Transverse colon (tissue), 4 donors: Measurements from ENCODE around the gene FAM89B. TPM values are rescaled to one million over a fixed set of nuclear protein-coding genes. Genes with fewer than 3 reads are reported as not detected.
A peak's percentile ranks its signal among the peaks of the same experiment; 100 is the strongest.

Experiments used
- DNase-seq: peaks from one replicate; pipeline ENCODE4 v3.0.0-alpha.2; 2019
- H3K27ac ChIP-seq, 4 donors: fragments of 200-600 bp; sonication (generic); 2 replicates each; pipeline ENCODE4 v1.5.1; 2016 to 2018; ENCODE audit warnings: inconsistent platforms in 4 of 4
- H3K27me3 ChIP-seq: fragments of 200-600 bp; sonication (generic); 2 replicates; pipeline ENCODE4 v1.5.1; 2017; ENCODE audit warnings: inconsistent platforms
- H3K36me3 ChIP-seq, 4 donors: fragments of 200-600 bp; sonication (generic); 2 replicates each; pipeline ENCODE4 v1.5.1; 2017 to 2019; ENCODE audit warnings: inconsistent platforms in 4 of 4
- H3K4me1 ChIP-seq, 4 donors: fragments of 200-600 bp; sonication (generic); 2 replicates each; pipeline ENCODE4 v1.5.1; 2017 to 2020; ENCODE audit warnings: inconsistent platforms in 4 of 4
- H3K4me3 ChIP-seq, 4 donors: fragments of 200-600 bp; sonication (generic); 1 replicate in 1 of 4; 2 replicates in 3 of 4; pipeline versions ENCODE4 v1.5.1 to v1.6.1; 2017 to 2019; ENCODE audit warnings: inconsistent platforms in 4 of 4
- H3K9me3 ChIP-seq, 2 donors: fragments of 200-600 bp; sonication (generic); 2 replicates each; pipeline ENCODE4 v1.5.1; 2017 to 2019; ENCODE audit warnings: inconsistent platforms in 2 of 2
- CTCF ChIP-seq, 5 experiments: fragments of 200-600 bp in 3 of 5; fragments of 450-650 bp in 2 of 5; sonication (generic) in 3 of 5; IDR thresholded peaks; 1 replicate in 2 of 5; 2 replicates in 3 of 5; pipeline ENCODE4 v1.5.1; 2016 to 2017; ENCODE audit warnings: antibody characterized with exemption in 5 of 5, inconsistent platforms in 3 of 5, mild to moderate bottlenecking in 2 of 5, moderate library complexity in 1 of 5
- EP300 ChIP-seq: sonication (generic); formaldehyde crosslinking; IDR thresholded peaks from one replicate; pipeline ENCODE4 v1.6.1; 2017; ENCODE audit warnings: antibody characterized with exemption, low read depth
- POLR2A ChIP-seq: fragments of 450-650 bp; IDR thresholded peaks from one replicate; pipeline ENCODE4 v1.6.1; 2016; ENCODE audit warnings: antibody characterized with exemption, mild to moderate bottlenecking, moderate library complexity
- POLR2AphosphoS5 ChIP-seq, 3 donors: sonication (generic); formaldehyde crosslinking; IDR thresholded peaks; one replicate each; pipeline ENCODE4 v1.6.1; 2016; ENCODE audit warnings: antibody characterized with exemption in 3 of 3
- WGBS, 2 donors: methylation state at CpG; one replicate each; pipeline ENCODE4 v1.1.5; 2018; ENCODE audit warnings: low coverage in 1 of 2; 5-methylcytosine and 5-hydroxymethylcytosine counted together
- in situ Hi-C, 4 donors: fragments of 200-750 bp; cut with MboI; loops; one replicate each; pipeline versions ENCODE4 v1.15.0 to v1.15.1; 2017; ENCODE audit warnings: low sequenced_read_pairs in 3 of 4, low pct_ligation_motif_present in 1 of 4, low pct_unique_long_range_greater_than_20kb in 1 of 4
- intact Hi-C: fragments of 100-400 bp; cut with DNase I; formaldehyde crosslinking; loops from one replicate; pipeline ENCODE4 v1.15.1; 2023; ENCODE audit warnings: low total_unique reads
- total RNA-seq, 4 donors: library from RNA; depleted of rRNA; stranded (reverse); fragments of >200 nt; gene quantifications; one replicate each; pipeline ENCODE4 v1.1.0, GENCODE V29; 2016

The FAM89B gene
- total RNA-seq, 4 donors from 2014 or later = 25.2 to 254 (median 51.6) TPM

- Histone ChIP-seq H3K27me3 (no peaks in the 10 kb centered on the region), H3K36me3 (peaks cover 0 to 20% (median 5%) of the 10 kb centered on the region in 4 donors), H3K4me3 (peak within 1 kb of the TSS; percentile 89 to 100 (median 98)), H3K9me3 (no peaks in the 10 kb centered on the region), H3K4me1 (peaks cover 27 to 56% (median 41%) of the 10 kb centered on the region in 4 donors), H3K27ac (peak within 1 kb of the TSS; percentile 97 to 99 (median 98))
- peak; percentile 100 for DNase-seq
- WGBS, 2 donors = 1% methylated on average over 43 of the region's 55 CpGs; no CpG with 5 or more reads in 1 of the 2 donors
- in situ Hi-C loops (no loop called here), intact Hi-C loops (no loop called here)
- peak; percentile 68 for TF ChIP-seq POLR2A
- TF ChIP-seq CTCF (IDR thresholded peaks at IDR 0.05) = no peak
- TF ChIP-seq POLR2AphosphoS5 (IDR thresholded peaks at IDR 0.05) = peak; percentile 70 to 85 (median 71)
Measured at GRCh38 chr11:65615229-65615949, 43.1 kb downstream of the FAM89B start, which contains the start of gene PCNX3. Gene PCNX3 (plus strand): TSS chr11:65615776. CDS start chr11:65616312, 536 bp downstream.

GRCh38 chr11:65615950-65616574, 43.7 kb downstream of the FAM89B start:
- H3K4me1 ChIP-seq = peaks cover 21 to 49% (median 36%) of the 10 kb centered on the region in 4 donors
- WGBS, 2 donors = 0% methylated on average over 24 of the region's 50 CpGs; no CpG with 5 or more reads in 1 of the 2 donors
- H3K9me3 ChIP-seq = no peaks in the 10 kb centered on the region
- H3K27me3 ChIP-seq = no peaks in the 10 kb centered on the region
- in situ Hi-C loops (no loop called here), intact Hi-C loops (no loop called here)
- TF ChIP-seq POLR2AphosphoS5 (IDR thresholded peaks at IDR 0.05) = no peak
- no peak for TF ChIP-seq EP300
- no peak for TF ChIP-seq CTCF (IDR thresholded peaks at IDR 0.05)
- TF ChIP-seq POLR2A = no peak
- peaks cover 0 to 20% (median 5%) of the 10 kb centered on the region in 4 donors for H3K36me3 ChIP-seq
- peak overlapping the region; percentile 79 to 100 (median 98) for H3K4me3 ChIP-seq
- DNase-seq = no peak
- peak overlapping the region; percentile 97 to 99 (median 98) for H3K27ac ChIP-seq

GRCh38 chr11:65616575-65617001, 44.2 kb downstream of the FAM89B start:
- peaks cover 20 to 44% (median 31%) of the 10 kb centered on the region in 4 donors for H3K4me1 ChIP-seq

More at GRCh38 chr11:65616575-65617001, 44.2 kb downstream of the FAM89B start:
- WGBS, 2 donors = 44 to 60% methylated on average over 2 to 10 of the region's 10 CpGs
- Histone ChIP-seq H3K27me3 (no peaks in the 10 kb centered on the region), H3K9me3 (no peaks in the 10 kb centered on the region), H3K4me3 (peak overlapping the region; percentile 79 to 100 (median 98)), H3K36me3 (peaks cover 0 to 20% (median 5%) of the 10 kb centered on the region in 4 donors), H3K27ac (peak overlapping the region; percentile 97 to 99 (median 98))
- no peak for DNase-seq
- TF ChIP-seq EP300 (no peak), CTCF (IDR thresholded peaks at IDR 0.05) (no peak), POLR2AphosphoS5 (IDR thresholded peaks at IDR 0.05) (no peak), POLR2A (no peak)
- intact Hi-C loops = no loop called here
- in situ Hi-C loops = no loop called here
